HG03060 (cell line): ENCODE measurements around the gene LCOR.
"Not testable (repeated sequence)": the region's sequence is repeated elsewhere in the genome, so short reads cannot be mapped to it uniquely, and the experiment has no call there.

Experiments
- ATAC-seq: cut with Tn5 transposase; IDR thresholded peaks from one replicate; pipeline ENCODE4 v1.9.1; 2021; ENCODE audit warnings: low read depth, moderate number of reproducible peaks; ENCODE audit not compliant: unreplicated experiment

The LCOR gene

DNA sequence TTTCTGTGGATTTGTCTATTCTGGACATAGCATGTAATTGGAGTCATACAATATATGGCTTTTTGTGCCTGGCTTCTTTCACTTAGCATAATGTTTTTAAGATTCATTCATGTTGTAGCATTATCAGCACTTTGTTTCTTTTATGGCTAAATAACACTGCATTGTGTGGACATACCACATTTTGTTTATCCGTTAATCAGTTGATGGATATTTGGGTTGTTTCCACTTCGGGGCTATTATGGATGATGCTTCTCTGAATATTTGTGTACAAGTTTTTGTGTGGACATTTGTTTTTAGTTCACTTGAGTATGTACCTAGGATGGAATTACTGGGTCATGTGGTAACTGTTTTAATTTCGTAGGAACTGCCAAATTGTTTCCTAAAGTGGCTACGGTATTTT lies 6.4 kb downstream of the LCOR start:
- no peak for ATAC-seq

DNA sequence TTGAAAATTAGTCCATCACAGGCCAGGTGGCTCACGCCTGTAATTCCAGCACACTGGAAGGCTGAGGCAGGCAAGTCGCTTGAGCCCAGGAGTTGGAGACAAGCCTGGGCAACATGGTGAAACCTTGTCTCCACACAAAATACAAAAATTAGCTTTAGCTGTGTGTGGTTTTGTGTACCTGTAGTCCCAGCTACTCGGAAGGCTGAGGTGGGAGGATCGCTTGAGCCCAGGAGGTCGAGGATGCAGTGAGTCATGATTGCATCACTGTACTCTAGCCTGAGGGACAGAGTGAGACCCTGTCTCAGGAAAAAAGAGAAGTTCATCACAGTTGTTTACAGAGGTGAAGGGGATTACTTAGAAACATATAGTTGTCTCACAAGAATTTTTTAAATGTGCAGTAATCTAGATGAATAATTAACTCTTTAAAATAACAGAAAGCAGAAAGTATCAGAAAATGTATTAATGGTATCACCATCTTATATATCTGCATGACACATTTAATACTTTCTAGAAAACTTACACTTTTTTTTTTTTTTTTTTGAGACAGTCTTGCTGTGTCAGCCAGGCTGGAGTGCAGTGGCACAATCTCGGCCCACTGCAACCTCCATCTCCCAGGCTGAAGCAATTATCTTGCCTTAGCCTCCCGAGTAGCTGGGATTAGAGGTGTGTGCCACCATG lies 8.9 kb downstream of the LCOR start:
- no peak for ATAC-seq

DNA sequence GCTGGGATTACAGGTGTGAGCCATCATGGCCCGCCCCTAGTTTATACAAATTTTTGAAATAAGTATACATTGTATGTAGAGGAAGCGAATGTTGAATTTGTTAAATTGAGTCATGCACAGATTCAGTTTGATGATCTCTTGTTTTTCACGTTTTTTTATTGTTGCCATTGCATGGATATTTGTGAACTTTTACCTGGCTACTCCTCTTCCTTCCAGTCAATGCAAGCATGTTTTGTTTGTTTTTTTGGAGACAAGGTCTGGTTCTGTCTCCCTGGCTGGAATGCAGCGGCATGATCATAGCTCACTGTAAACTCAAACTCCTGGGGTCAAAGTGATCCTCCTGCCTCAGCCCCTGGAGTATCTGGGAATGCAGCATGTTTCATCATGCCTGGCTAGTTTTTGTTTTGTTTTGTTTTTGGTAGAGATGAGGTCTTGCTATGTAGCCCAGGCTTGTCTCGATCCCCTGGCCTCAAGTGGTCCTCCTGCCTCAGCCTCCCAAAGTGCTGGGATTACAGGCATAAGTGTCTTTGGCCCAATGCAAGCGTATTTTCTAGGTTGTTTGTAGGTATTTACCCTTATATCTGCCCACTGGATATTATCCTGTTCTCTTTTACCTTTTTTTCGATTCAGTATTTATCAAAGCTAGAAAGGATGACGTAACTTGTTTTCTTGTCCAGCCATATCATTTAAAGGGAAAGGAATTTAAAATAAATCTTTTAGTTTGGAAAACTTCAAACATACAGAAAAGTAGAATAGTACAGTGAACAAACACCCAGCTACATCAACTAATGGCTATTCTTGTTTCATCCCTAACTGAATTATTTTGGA lies 11.0 kb downstream of the LCOR start:
- ATAC-seq: no peak

DNA sequence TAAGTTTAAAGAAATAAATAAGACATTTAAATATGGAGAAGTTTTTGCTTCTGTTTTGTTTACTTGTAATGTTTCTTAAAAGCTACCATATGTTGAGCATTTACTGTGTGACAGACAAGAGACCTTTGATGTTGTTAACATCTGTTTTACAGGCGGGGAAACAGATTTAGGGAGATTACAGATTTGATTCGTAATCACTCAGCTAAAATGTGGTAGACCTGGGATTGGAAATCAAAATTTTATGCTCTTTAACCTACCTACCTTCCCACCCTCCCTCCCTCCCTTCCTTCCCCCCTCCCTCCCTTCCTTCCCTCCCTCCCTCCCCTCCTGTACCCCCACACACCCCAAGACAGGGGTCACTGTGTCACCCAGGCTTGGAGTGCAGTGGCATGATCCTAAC lies 11.7 kb downstream of the LCOR start:
- ATAC-seq: no peak

DNA sequence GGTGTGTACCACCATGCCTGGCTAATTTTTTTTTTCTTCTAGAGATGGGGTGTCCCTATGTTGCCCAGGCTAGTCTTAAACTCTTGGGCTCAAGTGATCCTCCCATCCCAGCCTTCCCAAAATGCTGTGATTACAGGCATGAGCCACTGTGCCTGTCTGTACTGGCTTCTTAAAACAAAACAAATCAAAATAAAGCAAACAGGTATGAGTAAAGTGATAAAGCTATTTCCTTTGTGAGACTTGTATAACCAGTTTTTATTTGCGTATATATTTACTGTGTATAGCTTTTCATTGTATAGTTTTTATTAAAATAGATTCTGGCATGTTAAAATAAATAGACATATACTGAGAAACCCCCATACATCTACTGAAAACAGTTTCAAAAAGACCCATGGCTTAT lies 14.3 kb downstream of the LCOR start:
- ATAC-seq: no peak

DNA sequence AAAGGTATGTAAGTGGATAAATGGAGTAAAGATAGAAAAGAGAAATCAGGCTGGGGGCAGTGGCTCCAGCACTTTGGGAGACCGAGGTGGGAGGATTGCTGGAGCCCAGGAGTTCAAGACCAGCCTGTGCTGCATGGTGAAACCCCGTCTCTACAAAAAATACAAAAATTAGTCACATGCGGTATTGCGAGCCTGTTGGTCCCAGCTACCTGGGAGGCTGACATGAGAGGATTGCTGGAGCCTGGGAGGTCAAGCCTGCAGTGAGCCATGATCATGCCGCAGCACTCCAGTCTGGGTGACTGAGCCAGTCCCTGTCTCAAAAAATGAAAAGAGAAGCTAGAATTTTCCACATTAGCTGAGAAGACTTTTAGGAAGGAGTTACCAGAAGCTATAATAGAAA lies 14.8 kb downstream of the LCOR start:
- ATAC-seq: no peak

DNA sequence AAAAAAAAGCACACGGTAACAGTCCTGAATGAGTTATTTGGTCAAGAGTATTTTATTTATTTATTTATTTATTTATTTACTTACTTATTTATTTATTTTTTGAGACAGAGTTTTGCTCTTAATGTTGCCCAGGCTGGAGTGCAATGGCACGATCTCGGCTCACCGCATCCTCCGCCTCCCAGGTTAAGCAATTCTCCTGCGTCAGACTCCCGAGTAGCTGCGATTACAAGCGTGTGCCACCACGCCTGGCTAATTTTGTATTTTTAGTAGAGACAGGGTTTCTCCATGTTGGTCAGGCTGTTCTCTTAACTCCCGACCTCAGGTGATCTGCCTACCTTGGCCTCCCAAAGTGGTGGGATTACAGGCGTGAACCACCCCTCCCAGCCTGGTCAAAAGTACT lies 15.3 kb downstream of the LCOR start:
- not testable (repeated sequence) for ATAC-seq

DNA sequence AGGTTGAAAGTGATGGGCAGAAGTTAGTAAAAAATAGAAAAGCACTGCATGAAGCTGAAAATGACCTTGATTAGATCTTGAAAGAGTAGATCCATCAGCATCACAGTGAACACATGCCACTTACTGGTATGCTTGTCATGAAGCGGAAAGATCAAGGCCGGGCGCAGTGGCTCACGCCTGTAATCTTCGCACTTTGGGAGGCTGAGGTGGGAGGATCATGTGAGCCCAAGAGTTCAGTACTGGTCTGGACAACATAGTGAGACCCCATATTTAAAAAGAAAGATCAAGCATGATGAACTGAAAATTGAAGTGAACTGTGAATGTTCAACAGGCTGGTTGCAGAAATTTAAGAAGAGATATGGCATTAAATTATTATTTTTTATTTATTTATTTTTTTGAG lies 18.0 kb downstream of the LCOR start:
- ATAC-seq: no peak

DNA sequence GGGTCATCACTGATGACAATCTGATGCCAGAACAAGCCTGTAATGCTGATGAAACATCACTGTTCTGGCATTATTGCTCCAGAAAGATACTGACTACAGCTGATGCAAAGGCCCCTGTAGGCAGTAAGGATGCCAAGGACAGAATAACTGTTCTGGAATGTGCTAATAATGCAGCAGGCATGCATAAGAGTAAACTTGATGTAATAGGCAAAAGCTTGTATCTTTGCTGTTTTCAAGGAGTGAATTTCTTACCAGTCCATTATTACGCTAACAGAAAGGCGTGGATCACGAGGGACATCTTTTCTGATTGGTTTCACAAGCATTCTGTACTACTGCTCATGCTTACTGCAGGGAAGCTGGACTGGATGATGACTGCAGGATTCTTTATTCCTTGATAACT lies 18.7 kb downstream of the LCOR start:
- no peak for ATAC-seq

DNA sequence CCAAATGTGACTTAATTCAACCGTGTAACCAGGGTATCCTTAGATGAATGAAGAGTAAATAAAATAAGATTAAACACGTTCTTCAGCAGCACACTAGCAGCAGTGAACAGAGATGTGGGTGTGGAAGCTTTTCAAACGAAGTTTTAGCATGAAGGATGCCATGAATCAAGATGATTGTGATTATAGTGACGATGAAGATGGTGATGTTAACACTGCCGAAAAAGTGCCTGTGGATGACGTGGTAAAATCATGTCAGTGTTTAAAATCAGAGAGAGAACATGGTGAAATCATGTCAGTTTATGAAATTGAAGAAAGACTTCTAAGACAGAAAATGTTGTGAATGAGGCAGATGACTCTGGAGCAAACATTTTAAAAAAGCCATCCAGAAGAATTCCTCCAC lies 19.2 kb downstream of the LCOR start:
- no peak for ATAC-seq

DNA sequence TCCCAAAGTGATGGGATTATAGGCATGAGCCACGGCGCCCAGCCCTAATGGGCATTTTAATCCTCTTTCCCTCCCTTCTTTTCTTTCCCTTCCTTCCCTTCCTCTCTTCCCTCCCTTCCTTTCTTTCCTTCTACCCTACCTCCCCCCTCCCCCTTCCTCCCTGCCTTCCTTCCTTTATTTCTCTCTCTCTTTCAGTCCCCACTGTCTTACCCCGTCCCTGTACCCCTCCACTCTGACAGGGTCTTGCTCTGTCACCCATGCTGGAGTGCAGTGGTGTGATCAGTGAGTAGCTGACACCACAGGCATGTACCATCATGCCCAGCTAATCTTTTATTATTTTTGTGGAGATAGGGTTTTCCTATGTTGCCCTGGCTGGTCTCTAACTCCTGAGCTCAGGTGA lies 24.2 kb downstream of the LCOR start:
- ATAC-seq: no peak

DNA sequence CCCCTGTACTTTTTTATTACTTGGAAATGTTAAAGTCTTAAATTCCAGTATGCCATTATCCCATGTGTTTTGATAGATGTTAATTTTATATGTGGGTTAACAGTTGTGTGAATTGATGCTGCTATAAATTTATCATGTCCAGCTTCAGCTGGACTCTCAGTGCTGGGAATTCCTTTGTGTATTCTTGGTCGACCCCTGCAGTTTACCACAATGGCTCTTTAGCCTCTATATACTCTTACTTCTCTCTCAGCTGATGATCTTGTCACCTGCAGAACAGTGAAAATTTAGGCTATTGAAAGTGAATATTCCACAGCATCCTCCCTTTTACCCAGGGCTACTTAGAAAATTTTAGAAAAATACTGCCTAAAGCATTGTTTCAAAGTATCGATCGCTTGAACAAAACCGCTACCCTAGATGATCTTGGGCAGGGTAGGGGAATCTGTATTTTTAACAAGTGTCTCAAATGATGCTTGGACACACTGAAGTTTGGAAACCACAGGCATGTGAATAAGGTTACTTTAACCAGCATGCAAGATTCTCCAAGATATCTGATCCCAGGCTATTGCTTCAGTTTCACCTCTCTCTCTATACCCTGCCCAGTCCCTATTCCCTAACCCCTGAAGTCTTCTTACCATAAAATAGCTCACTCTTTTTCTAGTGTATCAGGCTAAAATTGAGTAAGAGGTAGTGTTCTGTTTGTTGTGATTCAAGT lies 25.4 kb downstream of the LCOR start:
- ATAC-seq: no peak

DNA sequence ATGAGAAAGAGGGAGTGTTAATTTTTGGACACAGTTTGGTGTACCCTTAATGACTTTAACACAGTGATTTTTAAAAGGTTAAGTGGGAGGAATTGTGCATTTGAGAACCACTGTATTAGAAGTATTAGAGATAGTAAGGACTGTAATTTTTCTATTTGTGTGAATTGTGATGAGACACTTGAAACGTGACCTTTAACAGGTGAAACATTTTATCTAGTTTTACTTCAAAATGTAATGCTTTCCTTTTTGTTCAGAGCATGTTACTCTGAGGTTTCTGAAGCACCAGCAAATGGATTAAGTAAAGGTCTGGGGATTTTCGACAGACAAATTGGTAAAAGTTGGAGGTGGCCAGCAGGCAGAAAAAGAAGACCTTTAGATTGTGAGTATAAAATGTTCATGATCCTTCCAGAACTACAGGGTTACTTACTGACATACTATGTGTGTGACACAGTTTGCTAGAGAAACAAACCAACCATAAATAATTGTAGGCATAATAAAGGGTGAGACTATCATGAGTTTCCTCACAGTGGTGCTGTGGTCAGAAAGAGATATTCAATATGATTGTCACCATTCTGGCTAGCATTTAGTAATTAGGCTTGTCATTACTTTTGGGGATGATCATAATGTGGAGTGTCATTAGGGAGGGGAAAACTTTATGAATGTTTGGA lies 26.1 kb downstream of the LCOR start:
- no peak for ATAC-seq

DNA sequence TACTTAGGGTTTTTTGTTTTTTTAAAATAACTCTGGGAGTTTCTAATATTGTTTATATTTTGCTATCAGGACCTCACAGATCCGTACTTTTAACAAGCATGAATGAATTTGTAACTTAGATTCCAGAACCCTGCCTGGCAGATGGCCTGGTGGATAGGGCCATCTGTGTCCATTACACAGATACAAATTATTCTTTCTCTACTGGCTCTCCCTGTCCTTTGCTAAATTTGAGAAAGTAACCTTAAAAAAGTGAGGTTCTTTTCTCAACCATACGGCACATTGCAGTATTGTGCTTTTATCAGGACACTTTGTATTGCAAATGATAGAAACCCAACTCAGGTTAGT lies 26.6 kb downstream of the LCOR start:
- ATAC-seq: no peak

DNA sequence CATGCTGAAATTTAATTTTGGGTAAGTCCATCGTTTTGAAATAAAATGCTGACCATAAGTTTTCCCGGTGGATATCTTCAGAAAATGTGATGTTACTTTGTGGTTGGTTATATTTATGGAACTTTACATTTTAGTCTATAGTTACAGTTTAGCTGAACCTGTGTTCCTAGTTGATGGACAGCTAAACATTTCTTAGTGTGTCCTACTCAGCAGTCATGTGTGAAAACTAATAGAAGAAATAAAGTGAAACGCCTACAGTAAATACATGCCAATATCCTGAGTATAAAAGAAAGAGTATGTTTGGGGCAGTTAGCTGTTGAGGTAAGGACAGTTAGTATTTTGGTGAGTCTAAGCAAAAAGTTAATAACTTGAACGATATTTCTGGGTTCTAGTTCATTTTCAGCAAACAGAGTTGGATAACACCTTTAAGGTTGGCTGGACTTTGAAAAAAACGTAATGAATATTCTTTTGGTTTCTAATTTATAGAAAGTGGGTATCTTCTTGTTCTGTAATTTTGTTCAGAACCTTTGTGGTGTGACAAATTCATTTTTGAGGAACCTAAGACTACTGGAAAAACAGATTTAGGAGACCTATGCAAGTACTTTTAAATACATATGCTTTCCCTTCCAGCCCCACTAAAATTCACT lies 28.7 kb downstream of the LCOR start:
- no peak for ATAC-seq

DNA sequence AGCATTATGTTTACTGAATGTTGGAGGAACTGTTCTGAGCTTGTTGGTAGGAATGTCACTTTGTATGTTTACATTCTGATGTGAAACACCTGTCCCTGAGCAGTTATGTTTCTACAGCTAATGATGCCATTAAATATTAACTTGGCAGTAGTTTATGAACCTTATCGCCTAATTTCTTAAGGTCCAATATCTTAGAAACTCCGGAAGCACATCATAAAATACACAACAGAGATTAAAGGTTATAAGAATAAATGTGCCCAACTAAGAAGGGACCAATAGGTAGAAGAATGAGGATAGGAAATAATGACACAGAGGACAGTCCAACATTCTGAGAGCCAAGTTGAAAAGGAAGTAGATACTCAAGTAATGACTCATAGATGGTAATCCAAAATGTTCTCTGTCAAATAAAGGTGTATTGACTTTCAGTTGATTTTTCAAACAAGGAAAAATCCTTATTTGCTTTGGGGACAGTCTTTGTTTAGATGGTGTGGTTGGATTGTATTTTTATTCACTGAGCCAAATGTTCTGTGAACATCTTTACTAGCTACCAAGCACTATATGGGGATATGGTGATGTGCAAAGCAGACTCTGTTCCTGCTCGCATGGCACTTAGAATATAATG lies 31.9 kb downstream of the LCOR start:
- ATAC-seq: no peak

DNA sequence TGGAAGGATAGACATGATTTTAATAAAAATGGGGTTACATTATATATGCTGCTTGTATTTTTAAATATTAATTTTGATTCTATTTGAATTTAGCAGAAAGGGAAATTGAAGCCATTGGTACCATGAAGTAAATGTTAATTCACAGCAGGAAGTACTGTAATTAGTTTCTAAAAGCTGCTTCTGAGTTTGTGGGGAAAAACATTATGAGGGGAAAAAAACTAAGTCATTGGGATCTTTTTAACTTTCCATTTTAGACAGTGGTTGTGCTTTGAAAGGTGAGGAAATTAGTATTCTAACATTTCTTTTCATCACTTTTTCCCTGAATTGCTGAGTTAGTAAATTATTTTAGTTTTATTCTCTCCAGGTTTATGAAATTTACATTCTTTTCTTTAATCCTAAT lies 41.0 kb downstream of the LCOR start:
- no peak for ATAC-seq

DNA sequence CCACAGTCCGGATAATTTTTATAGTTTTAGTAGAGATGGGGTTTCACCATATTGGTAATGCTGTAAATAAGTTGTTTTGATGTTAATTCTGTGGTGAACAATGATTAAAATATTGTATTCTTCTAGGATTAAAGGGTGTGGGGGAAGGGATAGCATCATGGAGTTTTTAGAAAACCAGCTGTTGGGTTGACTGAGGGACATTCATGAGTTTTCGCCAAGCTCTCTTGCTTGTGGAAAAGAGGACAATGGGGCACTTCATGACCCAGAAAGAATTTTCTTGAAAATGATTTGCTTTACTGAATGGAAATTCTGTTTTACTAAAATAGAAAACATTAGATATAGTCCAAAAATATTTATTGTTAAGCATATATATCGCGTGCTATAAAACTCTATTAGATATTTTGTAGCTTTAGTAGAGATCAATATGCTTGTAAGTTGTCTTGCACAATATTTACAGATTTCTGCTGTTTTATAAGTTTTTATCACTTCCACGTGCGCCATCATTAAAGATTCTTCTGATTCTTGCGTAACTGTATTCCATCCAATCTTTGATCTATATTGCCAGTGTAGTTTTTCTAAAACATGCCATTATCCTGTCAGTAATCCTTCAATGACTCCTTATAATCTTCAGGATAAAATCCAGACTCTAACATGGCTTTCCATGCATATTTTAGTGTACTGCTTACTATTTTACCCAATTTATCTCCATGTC lies 41.8 kb downstream of the LCOR start:
- no peak for ATAC-seq

DNA sequence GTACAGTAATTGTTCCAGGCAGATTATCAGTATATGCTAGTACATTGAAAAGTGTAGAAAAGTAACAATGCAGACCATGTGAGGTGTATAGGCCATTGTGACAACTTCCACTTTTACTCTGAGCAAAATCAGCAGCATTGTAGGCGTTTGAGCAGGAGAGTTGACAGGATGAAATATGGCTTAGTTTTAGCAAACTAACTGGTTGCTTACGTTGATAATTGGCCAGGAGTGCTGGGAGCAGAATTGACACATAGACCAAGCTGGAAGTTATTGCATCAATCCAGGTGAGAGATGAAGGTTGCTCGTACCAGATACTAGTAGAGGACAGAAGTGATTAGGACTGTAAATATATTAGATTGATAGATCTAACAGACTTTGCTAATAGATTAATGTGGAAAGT lies 46.0 kb downstream of the LCOR start:
- ATAC-seq: no peak

DNA sequence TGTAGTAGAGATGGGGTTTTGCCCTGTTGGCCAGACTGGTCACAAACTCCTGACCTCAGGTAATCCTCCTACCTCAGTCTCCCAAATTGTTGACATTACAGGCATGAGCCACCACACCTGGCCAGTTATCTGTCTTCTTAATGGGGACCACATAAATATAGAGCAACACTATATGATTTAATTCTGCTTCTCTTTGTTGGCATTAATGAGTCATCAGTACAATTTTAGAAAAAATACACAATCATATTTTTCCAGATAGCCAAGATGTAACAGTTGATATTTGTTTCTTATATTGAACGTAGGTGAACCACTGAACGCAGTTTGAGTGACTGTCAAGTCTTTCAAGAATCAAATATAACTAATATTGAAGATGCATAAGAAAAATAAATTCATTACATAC lies 48.5 kb downstream of the LCOR start:
- ATAC-seq: no peak
